Body of pancreas (tissue), 4 donors: ENCODE data around the gene COA5.

Experiments
- CTCF ChIP-seq, 7 experiments: fragments of 450-650 bp in 4 of 7; fragments of 200-600 bp in 3 of 7; sonication (generic) in 3 of 7; IDR thresholded peaks; one replicate each; pipeline ENCODE4 v1.5.1; 2016 to 2019; ENCODE audit warnings: antibody characterized with exemption in 7 of 7
- POLR2A ChIP-seq, 3 donors: fragments of 450-650 bp; IDR thresholded peaks; one replicate each; pipeline ENCODE4 v1.6.1; 2016; ENCODE audit warnings: antibody characterized with exemption in 3 of 3, mild to moderate bottlenecking in 2 of 3

GRCh38 chr2:98637401-98638147 lies 29.3 kb upstream of the COA5 start:
- TF ChIP-seq CTCF (IDR thresholded peaks at IDR 0.05) (no peak), POLR2A (IDR thresholded peaks at IDR 0.05) (no peak)
